GM10266 (cell line): ENCODE results near the gene PLAAT1.

Experiments used
- DNase-seq: peaks from one replicate; pipeline ENCODE4 v3.0.0; 2012; ENCODE audit errors: extremely low spot score
- TF ChIP-seq, protein P1 (sequence below): IDR thresholded peaks from 2 replicates; pipeline ENCODE4 v1.5.1; 2012; ENCODE audit warnings: mild to moderate bottlenecking, low read depth; ENCODE audit not compliant: control insufficient read depth, insufficient read depth; ENCODE audit errors: missing control alignments

The PLAAT1 gene

DNA sequence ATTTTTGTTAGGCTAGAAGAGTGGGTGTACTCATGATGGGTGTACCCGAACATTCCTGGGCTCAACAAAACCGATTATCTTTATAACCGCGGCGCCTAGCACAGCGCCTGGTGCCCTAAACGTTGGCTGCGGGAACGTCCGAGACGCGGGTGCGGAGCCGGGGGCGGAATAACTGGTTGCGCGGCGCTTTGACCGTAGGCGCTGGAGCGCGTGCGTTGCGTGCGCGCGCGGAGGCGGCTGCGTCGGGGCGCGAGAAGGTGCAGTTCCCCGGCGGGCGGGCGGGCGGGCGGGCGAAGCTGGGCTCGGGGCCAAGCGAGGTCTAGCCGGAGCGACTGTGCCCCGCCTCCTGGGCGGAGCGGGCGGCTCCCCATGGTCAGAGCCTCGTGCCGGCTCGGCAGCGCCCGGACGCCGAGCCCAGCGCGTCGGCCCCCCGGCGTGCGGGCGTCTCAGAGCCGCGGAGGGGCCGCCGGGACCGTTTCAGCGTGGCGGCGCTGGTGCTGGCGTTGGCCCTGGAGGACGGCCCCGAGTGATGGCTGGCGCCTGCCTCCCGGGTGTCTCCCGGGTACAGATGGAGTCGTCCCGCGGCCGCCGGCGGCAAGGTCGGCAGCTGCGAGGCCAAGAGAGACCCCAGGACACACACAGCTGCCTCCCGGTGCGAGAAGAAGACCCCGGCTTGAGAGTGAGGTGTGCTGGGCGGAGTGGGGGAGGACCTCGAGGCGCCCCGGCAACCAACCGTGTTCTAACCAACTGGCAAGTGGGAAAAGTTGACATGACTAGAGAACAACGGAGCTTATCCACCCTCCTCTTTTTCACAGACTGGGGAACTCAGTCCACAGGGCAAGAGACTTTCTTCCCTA is at the start of gene PLAAT1:
TSS of gene PLAAT1 (plus strand) at position 373 of the 857 bp plus-strand sequence. CDS start 14,429 bp downstream, outside the sequence.
- TF ChIP-seq, protein P1, sequence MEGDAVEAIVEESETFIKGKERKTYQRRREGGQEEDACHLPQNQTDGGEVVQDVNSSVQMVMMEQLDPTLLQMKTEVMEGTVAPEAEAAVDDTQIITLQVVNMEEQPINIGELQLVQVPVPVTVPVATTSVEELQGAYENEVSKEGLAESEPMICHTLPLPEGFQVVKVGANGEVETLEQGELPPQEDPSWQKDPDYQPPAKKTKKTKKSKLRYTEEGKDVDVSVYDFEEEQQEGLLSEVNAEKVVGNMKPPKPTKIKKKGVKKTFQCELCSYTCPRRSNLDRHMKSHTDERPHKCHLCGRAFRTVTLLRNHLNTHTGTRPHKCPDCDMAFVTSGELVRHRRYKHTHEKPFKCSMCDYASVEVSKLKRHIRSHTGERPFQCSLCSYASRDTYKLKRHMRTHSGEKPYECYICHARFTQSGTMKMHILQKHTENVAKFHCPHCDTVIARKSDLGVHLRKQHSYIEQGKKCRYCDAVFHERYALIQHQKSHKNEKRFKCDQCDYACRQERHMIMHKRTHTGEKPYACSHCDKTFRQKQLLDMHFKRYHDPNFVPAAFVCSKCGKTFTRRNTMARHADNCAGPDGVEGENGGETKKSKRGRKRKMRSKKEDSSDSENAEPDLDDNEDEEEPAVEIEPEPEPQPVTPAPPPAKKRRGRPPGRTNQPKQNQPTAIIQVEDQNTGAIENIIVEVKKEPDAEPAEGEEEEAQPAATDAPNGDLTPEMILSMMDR: no peak
- peak; percentile 86 for DNase-seq

GRCh38 chr3:193194371-193194770 is 46.7 kb upstream of the PLAAT1 start:
- no peak for DNase-seq
- TF ChIP-seq, protein P1: no peak

DNA sequence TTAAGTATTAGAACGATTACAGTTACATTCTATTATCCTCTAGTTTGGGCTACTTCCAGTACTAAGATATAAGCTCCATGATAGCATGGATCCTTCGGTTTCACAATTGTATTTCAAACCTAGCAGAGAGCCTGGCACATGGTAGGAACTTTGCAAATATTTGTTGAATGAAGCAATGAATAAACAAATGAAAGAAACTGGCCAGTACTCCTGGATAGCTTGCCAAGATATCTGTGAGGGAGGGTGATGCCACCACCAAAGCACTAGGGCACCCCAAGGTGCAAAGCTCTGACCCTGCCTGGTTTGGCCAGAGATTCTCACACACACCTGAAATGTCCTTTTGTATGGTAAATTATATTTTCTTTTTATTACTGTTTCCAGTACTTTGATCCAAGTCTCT is 44.3 kb upstream of the PLAAT1 start:
- no peak for DNase-seq
- TF ChIP-seq, protein P1: no peak

- TF ChIP-seq, protein P1: no peak
Observed at GRCh38 chr3:193207290-193208273, 33.4 kb upstream of the PLAAT1 start.

DNA sequence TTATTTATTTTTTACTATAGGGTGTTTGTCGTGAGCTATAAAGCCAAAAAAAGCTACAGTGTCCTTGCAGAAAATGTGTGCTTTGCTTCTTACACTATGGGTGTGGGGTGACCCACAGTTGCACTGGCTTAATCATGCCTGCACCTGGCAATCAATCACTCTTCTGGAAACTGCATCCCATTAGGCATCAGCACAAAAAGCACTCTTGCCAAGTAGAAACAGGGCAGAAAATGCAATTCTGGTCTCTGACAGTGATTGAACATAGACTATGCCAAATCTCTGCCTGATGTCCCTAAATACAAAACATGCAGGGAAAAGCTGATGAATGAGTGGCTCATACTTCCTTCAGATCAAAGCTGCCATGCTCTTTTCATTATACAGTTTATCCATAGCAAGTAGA is 30.4 kb upstream of the PLAAT1 start:
- no peak for DNase-seq
- TF ChIP-seq, protein P1: no peak

More at GRCh38 chr3:193207290-193208273, 33.4 kb upstream of the PLAAT1 start:
- DNase-seq: no peak

- TF ChIP-seq, protein P1: no peak
Observed at GRCh38 chr3:193211173-193211572, 29.8 kb upstream of the PLAAT1 start.

More at GRCh38 chr3:193211173-193211572, 29.8 kb upstream of the PLAAT1 start:
- DNase-seq: no peak
